NCI-H82 treated with DMSO at 0.1 percent for 48 hours (cell line): Measurements from ENCODE around the gene TPPP3.

Experiments used
- DNase-seq: peaks from one replicate; lab custom pipeline; 2025; ENCODE audit not compliant: unreplicated experiment; lab: John Stamatoyannopoulos, UW

TPPP3 gene

DNA sequence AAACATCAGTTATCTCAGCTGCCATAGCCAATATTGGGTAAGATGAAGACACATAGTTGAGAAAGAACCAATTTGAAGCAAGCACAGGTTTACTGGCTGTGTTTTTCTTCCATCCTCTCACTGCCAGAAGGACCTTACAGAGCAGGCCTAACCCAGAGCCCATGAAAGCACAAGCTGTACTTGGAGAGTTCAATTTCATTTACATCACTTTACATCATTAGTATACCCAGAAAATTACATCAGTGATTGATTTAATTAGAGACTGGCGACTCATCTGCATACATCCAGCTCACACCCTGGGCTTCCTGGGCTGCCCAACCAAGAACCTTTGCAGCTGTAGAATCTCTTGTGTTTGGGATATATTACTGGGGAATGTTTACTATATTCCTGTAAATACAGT, 43.0 kb downstream of the TPPP3 start:
- DNase-seq: no peak

DNA sequence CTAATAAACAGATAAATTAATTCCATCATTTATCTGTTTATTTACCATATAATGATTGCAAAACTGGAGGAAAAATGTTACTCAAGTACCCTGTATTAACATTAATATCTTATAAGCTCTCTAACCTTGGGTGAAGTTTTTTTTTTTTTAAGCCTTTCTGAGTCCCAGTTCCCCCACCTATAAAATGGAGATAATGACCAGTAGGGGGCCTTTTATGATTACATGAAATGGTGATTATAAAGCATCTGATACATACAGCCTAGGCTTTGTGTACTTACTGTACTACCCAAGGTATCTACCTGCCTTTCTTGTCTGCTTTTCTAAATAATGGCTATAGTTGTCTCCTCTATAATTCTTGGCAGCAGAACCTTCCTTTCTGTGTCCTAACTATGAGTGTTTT, 44.1 kb downstream of the TPPP3 start:
- DNase-seq: no peak

DNA sequence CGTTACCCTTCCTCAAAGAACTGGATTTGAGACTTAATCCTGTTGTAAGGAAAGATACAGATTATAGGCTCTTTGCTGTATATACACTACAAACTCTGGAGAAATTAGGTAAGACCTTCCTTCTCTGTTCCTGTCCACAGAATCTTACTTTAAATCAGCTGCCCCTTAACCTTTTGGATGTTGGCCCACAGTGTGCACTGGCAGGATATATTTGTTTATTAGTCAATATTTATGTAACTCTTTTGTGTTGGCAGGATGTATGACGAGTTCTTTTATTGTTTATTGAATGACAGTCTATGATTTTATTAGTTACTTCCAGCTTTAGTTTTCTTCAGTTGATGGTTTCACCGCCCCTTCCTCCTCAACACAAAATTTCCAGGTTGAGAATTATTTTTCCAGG, 47.0 kb downstream of the TPPP3 start:
- no peak for DNase-seq

DNA sequence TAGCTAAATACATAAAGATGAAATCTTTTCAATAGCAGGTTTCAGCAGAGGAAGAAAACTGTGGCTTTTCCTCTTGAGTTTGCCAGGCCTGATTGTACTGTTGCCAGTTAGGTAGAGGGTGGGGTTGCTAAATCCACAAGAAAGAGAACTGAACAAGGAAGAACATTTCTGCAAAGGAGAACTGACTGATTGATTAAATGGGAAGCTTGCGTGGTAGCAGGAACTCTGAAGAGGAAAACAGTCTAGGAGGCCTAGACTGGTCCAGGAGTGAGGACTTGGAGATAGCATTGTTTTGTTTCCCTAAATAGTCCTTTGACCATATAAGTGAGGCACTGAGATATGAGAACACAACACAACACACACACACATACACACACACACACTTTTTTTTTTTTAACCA, 47.9 kb downstream of the TPPP3 start:
- no peak for DNase-seq

DNA sequence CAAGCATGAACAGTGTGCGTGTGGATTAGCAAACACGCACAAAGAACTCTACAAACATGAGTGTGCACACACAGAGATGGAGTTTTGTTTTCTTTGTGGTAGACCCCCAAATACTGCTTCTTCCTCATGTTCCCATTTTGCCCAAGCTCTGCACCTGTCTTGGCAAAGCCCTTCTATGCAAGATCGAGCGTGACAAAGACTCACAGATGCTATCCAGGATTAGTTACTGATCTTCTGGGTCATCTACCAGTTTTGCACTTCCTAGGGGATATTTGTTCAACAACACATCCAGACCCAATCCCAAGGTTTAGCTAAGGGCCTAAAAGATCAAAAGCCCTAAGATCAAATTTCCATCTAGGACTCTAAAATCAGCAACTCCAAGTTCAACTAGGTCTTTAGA, 50.7 kb downstream of the TPPP3 start:
- DNase-seq: no peak

DNA sequence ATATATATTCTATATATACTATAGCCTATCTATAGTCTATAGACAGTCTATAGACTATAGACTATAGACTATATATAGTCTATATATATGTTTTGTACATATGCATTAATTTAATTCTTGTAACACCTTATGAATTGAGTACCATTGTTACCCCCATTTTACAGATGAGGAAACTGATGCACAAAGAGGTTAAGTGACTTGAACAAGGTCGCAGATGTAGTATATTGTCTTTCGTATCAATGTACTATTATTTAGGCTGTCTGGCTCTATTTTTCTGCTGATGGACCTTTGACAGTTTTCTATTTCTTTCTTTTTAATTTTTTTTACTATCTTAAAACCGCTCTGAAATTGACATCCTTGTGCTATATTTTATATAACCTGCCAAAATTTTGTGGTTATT, 52.0 kb downstream of the TPPP3 start:
- no peak for DNase-seq
